ENCODE results near the gene RNF223. TPM values are rescaled to one million over a fixed set of nuclear protein-coding genes. Genes with fewer than 3 reads are reported as not detected.

The RNF223 gene
- total RNA-seq, 4 donors from 2014 or later: 9.4 to 19.5 (median 10.5) TPM

DNA sequence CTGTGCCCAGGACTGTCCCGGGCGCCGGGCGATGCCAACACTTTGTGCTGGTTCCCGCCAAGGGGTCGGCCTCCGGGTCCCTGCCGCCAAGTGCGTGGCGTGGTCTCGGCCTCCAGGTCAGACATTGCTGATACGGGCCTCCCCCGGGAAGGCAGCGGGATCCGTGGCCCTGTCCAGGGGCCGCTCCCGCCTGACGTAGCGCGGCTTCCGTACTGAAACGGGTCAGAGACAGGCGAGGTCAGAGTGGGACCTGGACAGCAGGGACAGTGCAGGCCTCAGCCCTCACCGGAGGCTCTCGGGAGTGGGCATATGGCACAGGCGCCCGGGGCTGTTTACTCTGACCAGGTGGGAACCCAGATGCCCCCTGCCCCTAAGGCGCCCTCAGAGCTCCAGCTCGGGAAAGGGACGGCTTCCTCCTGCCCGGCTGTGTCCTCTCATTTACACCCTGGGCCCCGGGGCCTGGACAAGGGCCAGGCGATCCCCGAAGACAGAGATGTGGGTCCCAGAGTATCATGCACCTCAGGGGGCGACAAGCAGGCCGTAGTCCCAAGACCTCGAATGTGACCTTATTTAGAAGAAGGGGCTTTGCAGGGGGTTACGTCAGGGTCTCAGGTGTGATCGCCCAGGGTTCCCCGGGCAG lies 8.8 kb upstream of the RNF223 start:
- H3K4me3 ChIP-seq (ENCODE audit: low read depth, poor library complexity, severe bottlenecking): no peak overlapping the region
- 93 to 94% methylated on average over 38 to 40 of the region's 40 CpGs for WGBS, 2 donors
- DNase-seq (ENCODE audit: low spot score in 2 of 2): peak in 1 of 2 donors; percentile 82
- TF ChIP-seq POLR2A (IDR thresholded peaks at IDR 0.05): no peak
- TF ChIP-seq, protein P1, sequence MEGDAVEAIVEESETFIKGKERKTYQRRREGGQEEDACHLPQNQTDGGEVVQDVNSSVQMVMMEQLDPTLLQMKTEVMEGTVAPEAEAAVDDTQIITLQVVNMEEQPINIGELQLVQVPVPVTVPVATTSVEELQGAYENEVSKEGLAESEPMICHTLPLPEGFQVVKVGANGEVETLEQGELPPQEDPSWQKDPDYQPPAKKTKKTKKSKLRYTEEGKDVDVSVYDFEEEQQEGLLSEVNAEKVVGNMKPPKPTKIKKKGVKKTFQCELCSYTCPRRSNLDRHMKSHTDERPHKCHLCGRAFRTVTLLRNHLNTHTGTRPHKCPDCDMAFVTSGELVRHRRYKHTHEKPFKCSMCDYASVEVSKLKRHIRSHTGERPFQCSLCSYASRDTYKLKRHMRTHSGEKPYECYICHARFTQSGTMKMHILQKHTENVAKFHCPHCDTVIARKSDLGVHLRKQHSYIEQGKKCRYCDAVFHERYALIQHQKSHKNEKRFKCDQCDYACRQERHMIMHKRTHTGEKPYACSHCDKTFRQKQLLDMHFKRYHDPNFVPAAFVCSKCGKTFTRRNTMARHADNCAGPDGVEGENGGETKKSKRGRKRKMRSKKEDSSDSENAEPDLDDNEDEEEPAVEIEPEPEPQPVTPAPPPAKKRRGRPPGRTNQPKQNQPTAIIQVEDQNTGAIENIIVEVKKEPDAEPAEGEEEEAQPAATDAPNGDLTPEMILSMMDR (IDR thresholded peaks at IDR 0.05): no peak
- intact Hi-C loops (cut with DNase I; ENCODE audit: low total_unique reads): no loop called here

DNA sequence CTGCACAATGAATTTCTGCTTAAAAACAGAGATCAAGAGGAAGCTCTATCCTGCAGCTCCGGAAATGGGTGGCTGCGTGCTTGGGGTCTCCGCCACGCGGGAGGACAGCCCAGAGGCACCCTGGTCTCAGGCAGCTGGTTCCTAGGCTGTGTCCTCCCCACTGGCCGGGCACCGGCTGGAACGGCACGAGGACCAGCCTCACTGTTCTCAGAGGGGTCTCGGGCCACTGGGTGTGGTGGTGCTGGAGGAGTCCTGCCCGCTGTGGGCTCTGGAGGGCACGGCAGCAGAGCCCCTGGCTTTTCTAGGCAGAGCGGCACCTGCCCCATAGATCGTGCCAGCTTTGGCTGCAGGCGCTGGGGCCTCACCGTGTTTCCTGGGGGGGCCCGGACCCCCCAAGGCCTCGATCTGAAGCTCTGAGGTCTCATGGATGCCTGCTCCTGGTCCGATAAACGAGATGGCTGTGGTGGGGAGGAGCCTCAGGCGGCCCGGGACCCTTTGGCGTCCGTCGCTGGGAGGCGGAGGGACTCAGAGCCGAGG lies 8.2 kb upstream of the RNF223 start:
- intact Hi-C loops (cut with DNase I; ENCODE audit: low total_unique reads): no loop called here
- DNase-seq (ENCODE audit: low spot score in 2 of 2): peak in 1 of 2 donors; percentile 77
- no peak for TF ChIP-seq POLR2A (IDR thresholded peaks at IDR 0.05)
- TF ChIP-seq, protein P1 (IDR thresholded peaks at IDR 0.05): no peak
- H3K4me3 ChIP-seq (ENCODE audit: low read depth, poor library complexity, severe bottlenecking): no peak overlapping the region
- WGBS, 2 donors: 91 to 94% methylated on average over 22 to 26 of the region's 27 CpGs

DNA sequence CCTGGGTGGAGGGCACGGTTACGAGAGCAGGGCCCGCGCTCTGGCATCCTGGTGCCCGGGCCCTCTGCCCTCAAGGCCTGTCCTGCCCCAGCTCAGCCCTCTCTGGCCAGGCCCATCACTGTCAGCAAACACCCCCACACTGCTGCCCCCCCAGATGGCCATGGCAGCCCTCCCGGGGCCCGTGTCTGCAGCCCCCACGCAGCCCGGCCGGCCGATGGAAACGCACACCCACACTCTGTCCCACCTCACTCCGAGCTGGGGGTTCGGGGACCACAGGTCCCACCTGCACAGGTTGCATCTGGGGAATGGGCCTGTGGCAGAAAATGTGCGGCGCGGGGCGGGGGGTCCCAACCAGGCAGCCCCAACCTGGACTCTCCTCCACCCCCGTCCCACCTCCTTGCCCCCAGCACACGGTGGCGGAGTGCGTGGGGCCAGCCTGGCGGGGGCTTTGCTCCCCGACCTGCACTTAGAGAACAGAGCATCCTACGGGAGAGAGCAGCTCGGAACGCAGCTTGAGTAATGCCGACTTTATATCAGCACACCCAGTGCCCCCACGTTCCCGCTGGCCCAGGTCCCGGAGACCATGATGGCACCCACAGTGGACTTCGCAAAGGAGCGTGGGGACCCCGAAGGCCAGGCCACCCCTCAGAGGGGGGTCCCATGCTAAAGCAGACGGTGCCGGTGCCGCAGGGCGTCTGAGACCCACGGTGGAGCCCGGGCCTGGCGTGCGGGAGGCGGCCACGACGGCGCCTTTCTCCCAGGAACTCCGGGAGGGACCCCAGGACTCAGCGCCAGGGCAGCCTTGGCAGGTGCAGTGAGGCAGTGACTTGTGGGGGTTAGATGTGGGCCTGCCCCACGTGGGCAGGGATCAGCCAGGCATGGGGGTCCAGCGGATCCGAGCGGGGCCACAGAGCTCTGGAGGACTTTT lies 7.5 kb upstream of the RNF223 start:
- no peak overlapping the region for H3K4me3 ChIP-seq (ENCODE audit: low read depth, poor library complexity, severe bottlenecking)
- intact Hi-C loops (cut with DNase I; ENCODE audit: low total_unique reads): no loop called here
- 89 to 98% methylated on average over 19 to 37 of the region's 52 CpGs for WGBS, 2 donors
- TF ChIP-seq POLR2A (IDR thresholded peaks at IDR 0.05): no peak
- TF ChIP-seq, protein P1 (IDR thresholded peaks at IDR 0.05): no peak
- peak in 1 of 2 donors; percentile 80 for DNase-seq (ENCODE audit: low spot score in 2 of 2)

DNA sequence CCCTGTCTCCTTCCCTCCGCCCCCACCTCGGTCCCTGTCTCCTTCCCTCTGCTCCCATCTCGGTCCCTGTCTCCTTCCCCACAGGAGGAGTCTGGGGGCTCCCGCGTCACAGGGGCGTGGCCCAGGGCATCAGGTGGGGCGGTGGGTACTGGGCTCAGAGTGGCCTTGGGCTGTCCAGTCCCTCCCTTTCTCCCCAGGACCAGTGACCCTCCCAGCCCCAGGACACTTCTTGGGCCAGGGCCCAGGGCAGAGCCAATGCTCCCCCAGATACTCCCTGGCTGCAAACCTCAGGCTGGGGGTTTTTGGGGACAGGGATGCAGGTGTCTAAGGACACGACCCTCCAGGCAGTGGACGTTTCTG lies 6.8 kb upstream of the RNF223 start:
- no peak overlapping the region for H3K4me3 ChIP-seq (ENCODE audit: low read depth, poor library complexity, severe bottlenecking)
- DNase-seq (ENCODE audit: low spot score in 2 of 2): peak in 1 of 2 donors; percentile 76
- intact Hi-C loops (cut with DNase I; ENCODE audit: low total_unique reads): no loop called here
- TF ChIP-seq POLR2A (IDR thresholded peaks at IDR 0.05): no peak
- TF ChIP-seq, protein P1 (IDR thresholded peaks at IDR 0.05): no peak
- 40 to 69% methylated on average over 6 to 9 of the region's 9 CpGs for WGBS, 2 donors

DNA sequence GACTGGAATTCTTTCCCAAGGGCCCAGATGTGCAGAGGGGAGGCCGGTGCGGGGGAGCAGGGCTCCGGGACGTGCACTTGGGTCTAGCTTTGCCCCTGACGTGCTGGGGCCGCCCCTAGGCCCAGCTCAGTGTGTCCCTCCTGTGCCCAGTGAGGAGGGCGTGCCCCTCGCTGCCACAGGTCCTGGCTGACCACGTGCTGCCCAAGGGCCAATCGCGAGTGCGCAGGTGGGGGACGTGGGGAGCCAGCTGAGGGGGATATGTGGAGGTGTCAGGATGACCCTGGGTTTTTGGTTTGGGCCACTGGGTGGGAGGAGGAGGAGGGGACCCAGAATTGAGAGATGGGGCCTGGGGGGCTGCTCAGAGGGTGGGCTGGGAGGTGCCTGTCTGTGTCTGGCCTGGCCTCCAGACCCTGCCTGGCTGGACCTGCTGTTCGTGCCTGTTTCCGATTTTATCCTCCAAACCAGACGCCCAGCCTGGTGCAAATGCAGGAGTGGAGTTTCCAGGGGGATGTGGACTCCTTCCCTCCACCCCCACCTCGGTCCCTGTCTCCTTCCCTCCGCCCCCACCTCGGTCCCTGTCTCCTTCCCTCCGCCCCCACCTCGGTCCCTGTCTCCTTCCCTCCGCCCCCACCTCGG lies 6.1 kb upstream of the RNF223 start:
- 3 to 6% methylated on average over 12 to 19 of the region's 23 CpGs for WGBS, 2 donors
- no peak overlapping the region for H3K4me3 ChIP-seq (ENCODE audit: low read depth, poor library complexity, severe bottlenecking)
- TF ChIP-seq, protein P1 (IDR thresholded peaks at IDR 0.05): no peak
- no peak for TF ChIP-seq POLR2A (IDR thresholded peaks at IDR 0.05)
- intact Hi-C loops (cut with DNase I; ENCODE audit: low total_unique reads): no loop called here
- DNase-seq (ENCODE audit: low spot score in 2 of 2): peak in 1 of 2 donors; percentile 88

All from lower leg skin (tissue), 4 donors.